ENCODE results near the gene DLST. TPM values are rescaled to one million over a fixed set of nuclear protein-coding genes. Genes with fewer than 3 reads are reported as not detected.

DLST gene
- total RNA-seq, 1 donor from 2014 or later: 82.7 TPM

GRCh38 chr14:74934041-74934440, 52.3 kb downstream of the DLST start:
- no peaks in the 10 kb centered on the region for H3K36me3 ChIP-seq
- TF ChIP-seq CTCF (IDR thresholded peaks at IDR 0.05): no peak
- no peaks in the 10 kb centered on the region for H3K9me3 ChIP-seq
- DNase-seq (no peak), ATAC-seq (peak; percentile 6 to 15)
- H3K27ac ChIP-seq: peak overlapping the region; percentile 37
- H3K4me1 ChIP-seq: peaks cover 31% of the 10 kb centered on the region
- no peak overlapping the region for H3K4me3 ChIP-seq
- H3K27me3 ChIP-seq (ENCODE audit: low read depth): no peaks in the 10 kb centered on the region
- intact Hi-C loops (cut with DNase I): no loop called here

GRCh38 chr14:74934476-74935359, 53.0 kb downstream of the DLST start:
- H3K4me1 ChIP-seq: peaks cover 37% of the 10 kb centered on the region
- peak; percentile 64 to 82 for ATAC-seq
- H3K4me3 ChIP-seq: no peak overlapping the region
- H3K36me3 ChIP-seq: no peaks in the 10 kb centered on the region
- intact Hi-C loops (cut with DNase I): no loop called here
- no peaks in the 10 kb centered on the region for H3K27me3 ChIP-seq (ENCODE audit: low read depth)
- no peaks in the 10 kb centered on the region for H3K9me3 ChIP-seq
- peak overlapping the region; percentile 37 for H3K27ac ChIP-seq
- TF ChIP-seq CTCF (IDR thresholded peaks at IDR 0.05): no peak
- peak; percentile 70 for DNase-seq

- H3K4me3 ChIP-seq: no peak overlapping the region
- H3K27ac ChIP-seq: peak overlapping the region; percentile 37
- H3K27me3 ChIP-seq (ENCODE audit: low read depth): no peaks in the 10 kb centered on the region
- ATAC-seq: no peak
- H3K36me3 ChIP-seq: no peaks in the 10 kb centered on the region
- DNase-seq: no peak
- H3K4me1 ChIP-seq: peaks cover 42% of the 10 kb centered on the region
- intact Hi-C loops (cut with DNase I): no loop called here
- TF ChIP-seq CTCF (IDR thresholded peaks at IDR 0.05): no peak
- no peaks in the 10 kb centered on the region for H3K9me3 ChIP-seq
These were observed 53.6 kb downstream of the DLST start for GRCh38 chr14:74935360-74935680.

GRCh38 chr14:74936151-74936550, 54.4 kb downstream of the DLST start:
- no peak overlapping the region for H3K27ac ChIP-seq
- peaks cover 48% of the 10 kb centered on the region for H3K4me1 ChIP-seq
- TF ChIP-seq CTCF (IDR thresholded peaks at IDR 0.05): no peak
- H3K9me3 ChIP-seq: no peaks in the 10 kb centered on the region
- intact Hi-C loops (cut with DNase I): no loop called here
- ATAC-seq (no peak), DNase-seq (no peak)
- H3K27me3 ChIP-seq (ENCODE audit: low read depth): no peaks in the 10 kb centered on the region
- H3K36me3 ChIP-seq: no peaks in the 10 kb centered on the region
- no peak overlapping the region for H3K4me3 ChIP-seq

- Histone ChIP-seq H3K9me3 (no peaks in the 10 kb centered on the region), H3K4me1 (peaks cover 54% of the 10 kb centered on the region), H3K27me3 (ENCODE audit: low read depth) (no peaks in the 10 kb centered on the region), H3K27ac (no peak overlapping the region), H3K36me3 (no peaks in the 10 kb centered on the region), H3K4me3 (no peak overlapping the region)
- DNase-seq (no peak), ATAC-seq (no peak)
- no peak for TF ChIP-seq CTCF (IDR thresholded peaks at IDR 0.05)
- intact Hi-C loops (cut with DNase I): no loop called here
These were observed 55.0 kb downstream of the DLST start for GRCh38 chr14:74936731-74937130.

All from lower lobe of right lung (tissue), 2 donors.